Muscle layer of colon (tissue), 2 donors: Measurements from ENCODE around the gene LCN2.
"Not testable (repeated sequence)": the region's sequence is repeated elsewhere in the genome, so short reads cannot be mapped to it uniquely, and the experiment has no call there.

Experiments
- H3K27ac ChIP-seq: one replicate; pipeline ENCODE4 v1.7.0; 2013; ENCODE audit warnings: low read depth, mild to moderate bottlenecking, low read length, moderate library complexity
- H3K27me3 ChIP-seq, 2 donors: one replicate each; pipeline ENCODE4 v1.7.0; 2013; ENCODE audit warnings: low read length in 2 of 2, mild to moderate bottlenecking in 2 of 2; ENCODE audit not compliant: insufficient read depth in 2 of 2, control insufficient read depth in 1 of 2
- H3K36me3 ChIP-seq: one replicate; pipeline ENCODE4 v1.7.0; 2013; ENCODE audit warnings: mild to moderate bottlenecking, low read length; ENCODE audit not compliant: insufficient read depth
- H3K4me1 ChIP-seq: one replicate; pipeline ENCODE4 v1.7.0; 2013; ENCODE audit warnings: mild to moderate bottlenecking, low read length; ENCODE audit not compliant: insufficient read depth
- H3K4me3 ChIP-seq, 2 donors: one replicate each; pipeline ENCODE4 v1.7.0; 2013; ENCODE audit warnings: low read length in 2 of 2, low read depth in 1 of 2, mild to moderate bottlenecking in 1 of 2, moderate library complexity in 1 of 2
- H3K9ac ChIP-seq: one replicate; pipeline ENCODE4 v1.7.0; 2013; ENCODE audit warnings: low read length
- H3K9me3 ChIP-seq: one replicate; pipeline ENCODE4 v1.7.0; 2013; ENCODE audit warnings: mild to moderate bottlenecking, low read length
- donor health status: abdominal sarcoma.
- donor health status: Adenocarcinoma of cecum.

LCN2 gene

GRCh38 chr9:128124873-128125579 is 24.2 kb upstream of the LCN2 start:
- no peaks in the 10 kb centered on the region for H3K9me3 ChIP-seq
- H3K9ac ChIP-seq: no peak overlapping the region
- peaks cover 13% of the 10 kb centered on the region for H3K36me3 ChIP-seq
- H3K4me1 ChIP-seq: peaks cover 28% of the 10 kb centered on the region
- no peak overlapping the region for H3K4me3 ChIP-seq
- H3K27me3 ChIP-seq: no peaks in the 10 kb centered on the region
- H3K27ac ChIP-seq: no peak overlapping the region

DNA sequence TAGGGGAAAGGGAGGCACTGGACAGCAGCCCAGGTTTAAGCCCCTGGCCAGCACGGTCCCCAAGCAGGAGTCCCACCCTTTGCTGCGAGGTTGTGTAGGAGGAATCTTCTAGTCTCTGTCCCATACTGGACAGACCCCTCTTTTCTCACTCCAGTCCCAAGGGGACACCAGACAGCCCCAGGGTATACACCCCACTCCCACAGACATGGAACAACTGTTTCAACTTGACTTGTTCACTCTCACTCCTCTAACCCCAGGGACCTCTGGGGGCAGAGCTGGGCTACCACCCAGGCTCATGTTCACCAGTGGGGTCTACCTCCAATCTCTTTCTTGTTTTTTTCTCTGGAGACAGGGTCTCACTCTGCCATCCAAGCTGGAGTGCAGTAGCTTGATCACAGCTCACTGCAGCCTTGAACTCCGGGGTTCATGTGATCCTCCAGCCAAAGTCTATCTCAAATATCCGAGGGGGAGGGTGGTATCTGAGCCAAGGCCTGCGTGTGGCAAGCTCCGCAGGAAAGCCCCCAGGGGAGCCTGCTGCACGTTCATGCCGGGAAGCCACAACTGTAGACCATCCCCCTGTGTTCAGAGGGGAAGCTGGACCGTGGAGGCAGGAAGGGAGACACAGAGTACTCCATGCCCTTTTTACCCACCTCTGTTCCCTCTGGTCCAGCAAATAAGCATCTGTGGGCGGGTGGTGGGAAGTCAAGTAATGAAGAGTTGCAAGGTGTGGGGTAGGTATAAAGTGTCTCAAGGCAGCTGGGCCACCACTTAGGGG is 23.5 kb upstream of the LCN2 start:
- no peak overlapping the region for H3K9ac ChIP-seq
- H3K9me3 ChIP-seq: no peaks in the 10 kb centered on the region
- peak overlapping the region in 1 of 2 donors; percentile 9 for H3K4me3 ChIP-seq
- peaks cover 28% of the 10 kb centered on the region for H3K4me1 ChIP-seq
- H3K27ac ChIP-seq: no peak overlapping the region
- peaks cover 13% of the 10 kb centered on the region for H3K36me3 ChIP-seq
- H3K27me3 ChIP-seq: no peaks in the 10 kb centered on the region

- peaks cover 12% of the 10 kb centered on the region for H3K36me3 ChIP-seq
Measured at GRCh38 chr9:128127568-128127989, 21.7 kb upstream of the LCN2 start, which contains the start of gene PTGES2. Gene PTGES2 (minus strand): TSS chr9:128127729. CDS start chr9:128127717, 12 bp downstream.

GRCh38 chr9:128127990-128128835 is 21.0 kb upstream of the LCN2 start:
- Histone ChIP-seq H3K4me3 (peak overlapping the region; percentile 60 to 88), H3K27me3 (no peaks in the 10 kb centered on the region), H3K27ac (peak overlapping the region; percentile 100), H3K9ac (peak overlapping the region; percentile 6), H3K9me3 (no peaks in the 10 kb centered on the region), H3K36me3 (peaks cover 8% of the 10 kb centered on the region), H3K4me1 (peaks cover 28% of the 10 kb centered on the region)

More at GRCh38 chr9:128127568-128127989, 21.7 kb upstream of the LCN2 start, which contains the start of gene PTGES2:
- H3K9ac ChIP-seq: peak within 1 kb of the TSS; percentile 65
- H3K27me3 ChIP-seq: no peaks in the 10 kb centered on the region
- peak within 1 kb of the TSS; percentile 100 for H3K27ac ChIP-seq
- peaks cover 28% of the 10 kb centered on the region for H3K4me1 ChIP-seq
- H3K4me3 ChIP-seq: peak within 1 kb of the TSS; percentile 60 to 88
- H3K9me3 ChIP-seq: no peaks in the 10 kb centered on the region

GRCh38 chr9:128128836-128129590 is 20.2 kb upstream of the LCN2 start:
- Histone ChIP-seq H3K9me3 (no peaks in the 10 kb centered on the region), H3K27me3 (no peaks in the 10 kb centered on the region), H3K27ac (peak overlapping the region; percentile 100), H3K9ac (peak overlapping the region; percentile 6), H3K4me1 (peaks cover 28% of the 10 kb centered on the region), H3K36me3 (peaks cover 8% of the 10 kb centered on the region), H3K4me3 (peak overlapping the region; percentile 60 to 88)

- peaks cover 23% of the 10 kb centered on the region for H3K4me1 ChIP-seq
- H3K36me3 ChIP-seq, H3K9ac ChIP-seq, H3K27ac ChIP-seq, H3K4me3 ChIP-seq, H3K9me3 ChIP-seq, H3K27me3 ChIP-seq: not testable (repeated sequence)
Measured at GRCh38 chr9:128129976-128130590, 19.2 kb upstream of the LCN2 start.

- not testable (repeated sequence) for H3K4me3 ChIP-seq, H3K36me3 ChIP-seq, H3K9ac ChIP-seq, H3K9me3 ChIP-seq, H3K27ac ChIP-seq, H3K27me3 ChIP-seq
- H3K4me1 ChIP-seq: peaks cover 18% of the 10 kb centered on the region
Measured at GRCh38 chr9:128130651-128131050, 18.6 kb upstream of the LCN2 start.

- H3K9ac ChIP-seq, H3K27me3 ChIP-seq, H3K36me3 ChIP-seq, H3K9me3 ChIP-seq, H3K27ac ChIP-seq, H3K4me3 ChIP-seq: not testable (repeated sequence)
- H3K4me1 ChIP-seq: peaks cover 11% of the 10 kb centered on the region
Measured at GRCh38 chr9:128131346-128131745, 17.9 kb upstream of the LCN2 start.

GRCh38 chr9:128132139-128132538 is 17.1 kb upstream of the LCN2 start:
- H3K27me3 ChIP-seq, H3K4me1 ChIP-seq, H3K9ac ChIP-seq, H3K36me3 ChIP-seq, H3K9me3 ChIP-seq, H3K27ac ChIP-seq, H3K4me3 ChIP-seq: not testable (repeated sequence)

GRCh38 chr9:128135561-128135960 is 13.7 kb upstream of the LCN2 start:
- H3K9me3 ChIP-seq, H3K9ac ChIP-seq, H3K4me3 ChIP-seq, H3K4me1 ChIP-seq, H3K36me3 ChIP-seq, H3K27me3 ChIP-seq, H3K27ac ChIP-seq: not testable (repeated sequence)
